ENCODE results near the gene THRB. TPM values are rescaled to one million over a fixed set of nuclear protein-coding genes. Genes with fewer than 3 reads are reported as not detected.

The THRB gene
- total RNA-seq, 4 donors from 2014 or later, result 19.8 to 25.8 (median 23.4) TPM

DNA sequence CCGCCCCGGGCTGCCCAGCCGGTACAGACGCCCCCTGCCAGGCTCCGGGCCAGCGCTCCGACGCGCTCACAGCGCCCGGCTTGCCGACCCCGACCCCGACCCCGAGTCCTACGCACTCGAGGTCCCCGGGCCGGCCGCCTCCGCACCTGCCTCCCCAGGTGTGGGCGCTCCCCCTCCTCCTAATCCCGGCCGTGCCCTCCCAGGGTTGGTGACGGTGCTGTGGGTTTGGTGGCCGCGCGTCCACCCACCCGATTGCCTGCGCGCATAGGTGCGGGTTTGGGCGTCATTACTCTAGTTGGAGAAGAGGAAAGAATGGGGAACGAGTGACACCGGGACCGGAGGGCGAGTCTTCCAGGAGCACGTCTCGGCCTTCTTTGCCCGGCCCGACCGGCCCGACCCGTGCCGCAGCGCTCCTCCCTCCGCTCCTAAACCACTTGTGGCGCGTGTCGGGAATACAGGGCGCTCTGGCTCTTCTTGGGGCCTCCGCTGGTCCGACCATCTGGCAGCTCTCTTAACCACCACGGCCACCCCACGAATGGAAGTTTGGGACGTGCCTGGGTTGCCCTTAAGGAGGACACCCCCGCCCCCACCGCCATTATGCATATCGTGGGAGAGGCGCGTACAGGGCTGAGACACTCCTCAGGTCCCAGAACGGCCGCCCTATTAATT, 810 bp upstream of the THRB start:
- DNase-seq (ENCODE audit: low spot score in 2 of 2), result peak; percentile 50 to 90
- no peak for TF ChIP-seq POLR2A (IDR thresholded peaks at IDR 0.05)
- TF ChIP-seq, protein P1, sequence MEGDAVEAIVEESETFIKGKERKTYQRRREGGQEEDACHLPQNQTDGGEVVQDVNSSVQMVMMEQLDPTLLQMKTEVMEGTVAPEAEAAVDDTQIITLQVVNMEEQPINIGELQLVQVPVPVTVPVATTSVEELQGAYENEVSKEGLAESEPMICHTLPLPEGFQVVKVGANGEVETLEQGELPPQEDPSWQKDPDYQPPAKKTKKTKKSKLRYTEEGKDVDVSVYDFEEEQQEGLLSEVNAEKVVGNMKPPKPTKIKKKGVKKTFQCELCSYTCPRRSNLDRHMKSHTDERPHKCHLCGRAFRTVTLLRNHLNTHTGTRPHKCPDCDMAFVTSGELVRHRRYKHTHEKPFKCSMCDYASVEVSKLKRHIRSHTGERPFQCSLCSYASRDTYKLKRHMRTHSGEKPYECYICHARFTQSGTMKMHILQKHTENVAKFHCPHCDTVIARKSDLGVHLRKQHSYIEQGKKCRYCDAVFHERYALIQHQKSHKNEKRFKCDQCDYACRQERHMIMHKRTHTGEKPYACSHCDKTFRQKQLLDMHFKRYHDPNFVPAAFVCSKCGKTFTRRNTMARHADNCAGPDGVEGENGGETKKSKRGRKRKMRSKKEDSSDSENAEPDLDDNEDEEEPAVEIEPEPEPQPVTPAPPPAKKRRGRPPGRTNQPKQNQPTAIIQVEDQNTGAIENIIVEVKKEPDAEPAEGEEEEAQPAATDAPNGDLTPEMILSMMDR (IDR thresholded peaks at IDR 0.05), result no peak
- WGBS, 2 donors, result 8 to 10% methylated on average over 46 to 54 of the region's 63 CpGs
- intact Hi-C loops (cut with DNase I; ENCODE audit: low total_unique reads), result no loop called here
- peak overlapping the region; percentile 79 for H3K4me3 ChIP-seq (ENCODE audit: low read depth, poor library complexity, severe bottlenecking)

DNA sequence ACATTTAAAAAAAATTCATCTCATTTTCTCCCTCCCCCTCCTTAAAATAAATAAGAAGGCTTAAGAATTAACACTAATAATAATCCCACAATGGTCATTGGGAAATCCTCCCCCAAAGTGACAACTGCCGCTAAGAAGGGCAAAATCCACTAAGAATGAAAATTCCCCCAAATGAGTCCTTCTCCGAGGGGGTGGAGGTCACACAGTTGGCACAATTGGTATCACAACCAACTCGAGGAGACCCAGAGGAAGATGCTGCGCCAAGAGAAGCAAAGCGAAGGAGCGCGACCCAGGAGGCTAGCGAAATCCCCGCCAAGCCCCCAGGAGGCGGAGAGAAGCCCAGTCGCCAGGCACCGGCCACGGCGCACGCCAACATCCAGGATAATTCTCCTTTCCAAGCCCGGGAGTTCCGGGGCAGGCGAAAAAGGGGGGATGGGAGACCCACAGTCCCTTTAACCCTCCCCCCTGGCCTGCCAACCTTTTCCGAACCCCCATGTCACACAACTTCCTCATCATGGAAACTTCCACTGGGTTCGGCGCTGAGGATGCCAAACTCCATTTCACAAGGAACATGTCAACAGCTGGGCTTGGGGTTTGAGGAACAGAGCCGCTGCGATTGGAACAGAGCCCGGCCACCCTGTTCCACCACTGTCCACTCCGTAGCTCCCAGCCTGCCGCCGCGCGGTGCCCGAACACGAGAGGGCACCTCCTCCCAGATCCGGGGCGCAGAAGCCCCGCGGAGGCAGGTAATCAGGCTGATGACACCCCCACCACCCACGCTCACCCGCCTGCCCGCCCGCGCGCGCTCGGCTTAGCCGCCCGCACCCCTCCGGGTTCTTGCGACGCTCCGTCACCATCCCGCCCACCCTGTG, 668 bp downstream of the THRB start:
- TF ChIP-seq POLR2A (IDR thresholded peaks at IDR 0.05), result no peak
- TF ChIP-seq, protein P1 (IDR thresholded peaks at IDR 0.05), result no peak
- intact Hi-C loops (cut with DNase I; ENCODE audit: low total_unique reads), result no loop called here
- whole genome bisulfite sequencing, 2 donors, result 1% methylated on average over 40 to 49 of the region's 50 CpGs
- DNase-seq (ENCODE audit: low spot score in 2 of 2), result peak; percentile 81 to 95
- H3K4me3 ChIP-seq (ENCODE audit: low read depth, poor library complexity, severe bottlenecking), result peak overlapping the region; percentile 79

DNA sequence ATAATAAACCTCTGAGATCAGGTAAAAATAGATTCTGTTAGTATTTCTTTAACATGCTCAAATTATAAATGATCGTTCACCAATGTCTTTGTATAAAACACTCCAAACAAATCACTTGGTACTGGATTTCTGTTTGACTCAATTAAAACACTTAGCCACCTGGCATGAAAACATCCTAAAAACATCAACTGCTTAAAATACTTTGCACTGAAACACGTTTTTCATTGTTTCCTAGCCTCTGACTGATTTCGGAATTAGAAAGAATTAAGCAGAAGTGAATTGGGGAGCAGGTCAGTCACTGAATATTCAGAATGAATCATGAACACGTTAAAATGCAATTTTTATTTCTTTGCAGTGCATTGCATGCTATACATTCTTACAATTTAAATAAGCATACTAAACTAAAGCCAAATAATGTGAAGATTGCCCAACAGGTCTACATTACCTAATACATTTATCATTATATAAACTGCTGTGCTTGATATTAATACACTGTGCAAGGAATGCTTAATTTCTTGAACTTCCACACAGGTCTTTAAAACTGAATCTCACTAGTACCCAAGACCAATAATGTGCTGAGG, 1.6 kb downstream of the THRB start:
- TF ChIP-seq, protein P1 (IDR thresholded peaks at IDR 0.05), result no peak
- no peak for TF ChIP-seq POLR2A (IDR thresholded peaks at IDR 0.05)
- H3K4me3 ChIP-seq (ENCODE audit: low read depth, poor library complexity, severe bottlenecking), result no peak overlapping the region
- DNase-seq (ENCODE audit: low spot score in 2 of 2), result no peak
- intact Hi-C loops (cut with DNase I; ENCODE audit: low total_unique reads), result no loop called here
- 32 to 33% methylated on average over 4 of the region's 4 CpGs for WGBS, 2 donors

DNA sequence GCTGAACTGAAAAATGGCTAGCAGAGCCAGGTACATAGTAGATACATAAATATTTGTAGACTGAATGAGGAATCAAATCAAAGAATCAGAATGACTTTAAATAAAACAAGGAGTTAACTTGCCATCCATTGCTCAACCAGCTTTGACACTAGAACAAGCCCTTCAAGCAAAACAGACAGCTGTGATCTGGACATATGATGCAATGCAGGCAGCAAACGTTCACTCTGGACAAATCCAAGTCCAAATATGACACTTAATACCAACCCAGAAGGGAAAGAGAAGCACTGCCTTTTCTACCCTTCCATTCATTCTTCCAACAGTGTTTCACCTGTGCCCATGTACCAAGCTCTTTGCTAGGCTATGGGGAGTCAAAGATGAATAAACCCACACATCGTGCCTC, 4.5 kb downstream of the THRB start:
- intact Hi-C loops (cut with DNase I; ENCODE audit: low total_unique reads), result no loop called here

DNA sequence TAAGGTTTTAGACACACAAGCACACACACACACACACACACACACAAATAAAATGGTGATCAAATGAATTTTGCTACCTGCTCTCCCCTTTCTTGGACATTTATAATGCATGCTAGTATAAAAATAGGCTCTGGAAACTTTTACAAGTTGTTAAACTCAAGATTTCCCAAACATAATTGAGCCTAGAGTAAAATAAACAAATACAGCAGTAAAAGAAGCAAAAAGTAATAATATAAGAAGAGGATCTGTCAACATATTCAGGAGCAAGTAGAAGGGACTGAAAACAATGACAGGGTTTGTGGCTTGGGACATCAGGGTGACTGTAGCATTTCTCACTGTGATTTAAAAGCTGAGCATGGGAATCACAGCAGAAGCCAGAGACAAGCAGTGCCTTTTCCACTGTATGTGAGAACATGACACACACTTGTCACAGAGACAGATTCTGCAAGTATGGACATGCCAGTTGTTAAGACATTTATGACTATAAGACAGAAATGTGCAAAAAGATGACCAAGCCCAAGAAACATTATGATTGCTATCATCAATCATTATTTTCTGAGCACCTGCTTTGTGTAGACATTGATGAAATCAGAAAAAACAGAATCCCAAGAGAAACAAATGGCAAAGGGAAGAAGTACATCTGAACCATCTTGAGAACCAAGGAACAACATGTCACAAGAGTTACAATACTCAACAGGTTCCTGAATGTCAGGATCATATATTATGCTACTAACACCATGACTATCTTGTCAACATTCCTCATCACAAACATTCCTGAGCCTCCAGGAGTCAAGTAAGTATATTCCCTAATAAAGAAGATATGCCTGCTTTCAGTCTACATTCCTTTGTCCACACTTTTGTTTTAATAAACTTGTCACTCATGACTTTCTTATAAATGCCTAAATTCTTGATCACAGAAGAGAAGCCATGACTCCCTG, 7.1 kb downstream of the THRB start:
- DNase-seq (ENCODE audit: low spot score in 2 of 2), result no peak
- intact Hi-C loops (cut with DNase I; ENCODE audit: low total_unique reads), result no loop called here
- TF ChIP-seq, protein P1 (IDR thresholded peaks at IDR 0.05), result no peak
- TF ChIP-seq POLR2A (IDR thresholded peaks at IDR 0.05), result no peak
- H3K4me3 ChIP-seq (ENCODE audit: low read depth, poor library complexity, severe bottlenecking), result no peak overlapping the region

More for the DNA sequence above, 4.5 kb downstream of the THRB start:
- 37 to 45% methylated on average over 2 of the region's 2 CpGs for WGBS, 2 donors
- peak in 1 of 2 donors; percentile 75 for DNase-seq (ENCODE audit: low spot score in 2 of 2)
- H3K4me3 ChIP-seq (ENCODE audit: low read depth, poor library complexity, severe bottlenecking), result no peak overlapping the region
- TF ChIP-seq, protein P1 (IDR thresholded peaks at IDR 0.05), result no peak
- TF ChIP-seq POLR2A (IDR thresholded peaks at IDR 0.05), result no peak
